AG09309 (cell line): ENCODE results near the gene ZNF180.
"Not testable (repeated sequence)": the region's sequence is repeated elsewhere in the genome, so short reads cannot be mapped to it uniquely, and the experiment has no call there.

Experiments
- DNase-seq: peaks from one replicate; pipeline ENCODE4 v3.0.0-alpha.2; 2010; ENCODE audit warnings: low read depth
- H3K4me3 ChIP-seq: 2 replicates; pipeline ENCODE4 v1.5.1; 2011; ENCODE audit warnings: mild to moderate bottlenecking, low read depth, low read length, moderate library complexity; ENCODE audit not compliant: control insufficient read depth
- TF ChIP-seq, protein P1 (sequence below): IDR thresholded peaks from 2 replicates; pipeline ENCODE4 v1.5.1; 2011; ENCODE audit warnings: mild to moderate bottlenecking, low read depth, low read length, inconsistent platforms; ENCODE audit not compliant: insufficient read depth, control insufficient read depth; ENCODE audit errors: missing control alignments

The ZNF180 gene

DNA sequence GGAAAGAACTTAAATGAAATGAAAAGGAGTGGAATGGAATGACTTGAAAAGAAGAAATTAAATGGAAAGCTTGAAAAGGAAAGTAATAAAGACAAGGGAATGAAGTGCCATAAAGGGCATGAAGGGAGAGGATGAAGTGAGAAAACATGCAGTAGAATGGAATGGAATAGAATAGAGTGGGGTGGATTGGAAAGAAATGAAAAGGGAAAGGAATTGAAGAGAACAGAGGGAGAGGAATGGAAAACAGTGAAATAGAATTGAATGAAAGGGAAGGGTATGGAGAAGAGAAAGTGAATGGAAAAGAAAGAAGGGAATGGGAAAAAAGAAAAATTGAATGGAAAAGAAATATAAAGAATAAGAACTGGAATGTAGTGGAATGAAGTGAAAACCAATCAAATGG lies 9.2 kb upstream of the ZNF180 start:
- TF ChIP-seq, protein P1, sequence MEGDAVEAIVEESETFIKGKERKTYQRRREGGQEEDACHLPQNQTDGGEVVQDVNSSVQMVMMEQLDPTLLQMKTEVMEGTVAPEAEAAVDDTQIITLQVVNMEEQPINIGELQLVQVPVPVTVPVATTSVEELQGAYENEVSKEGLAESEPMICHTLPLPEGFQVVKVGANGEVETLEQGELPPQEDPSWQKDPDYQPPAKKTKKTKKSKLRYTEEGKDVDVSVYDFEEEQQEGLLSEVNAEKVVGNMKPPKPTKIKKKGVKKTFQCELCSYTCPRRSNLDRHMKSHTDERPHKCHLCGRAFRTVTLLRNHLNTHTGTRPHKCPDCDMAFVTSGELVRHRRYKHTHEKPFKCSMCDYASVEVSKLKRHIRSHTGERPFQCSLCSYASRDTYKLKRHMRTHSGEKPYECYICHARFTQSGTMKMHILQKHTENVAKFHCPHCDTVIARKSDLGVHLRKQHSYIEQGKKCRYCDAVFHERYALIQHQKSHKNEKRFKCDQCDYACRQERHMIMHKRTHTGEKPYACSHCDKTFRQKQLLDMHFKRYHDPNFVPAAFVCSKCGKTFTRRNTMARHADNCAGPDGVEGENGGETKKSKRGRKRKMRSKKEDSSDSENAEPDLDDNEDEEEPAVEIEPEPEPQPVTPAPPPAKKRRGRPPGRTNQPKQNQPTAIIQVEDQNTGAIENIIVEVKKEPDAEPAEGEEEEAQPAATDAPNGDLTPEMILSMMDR: no peak
- no peak overlapping the region for H3K4me3 ChIP-seq
- DNase-seq: no peak

DNA sequence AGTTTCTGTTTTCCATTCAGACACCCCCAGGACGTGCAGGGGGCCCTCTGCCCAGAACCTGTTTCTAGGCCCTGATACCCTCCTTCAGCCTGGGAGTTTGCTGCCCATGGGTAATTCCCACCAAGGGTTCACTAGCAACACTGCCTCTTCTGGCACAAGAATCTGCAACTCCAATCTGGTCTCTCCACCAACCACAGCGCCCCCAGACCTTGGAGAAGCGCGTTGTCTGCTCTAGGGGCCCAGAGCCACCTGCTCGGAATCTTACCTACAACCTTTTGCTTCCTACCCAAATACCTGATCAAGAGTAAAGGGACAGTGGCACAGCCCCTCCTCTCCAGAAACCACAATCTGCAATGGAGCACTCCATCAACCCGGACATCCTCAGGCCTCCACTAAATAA lies 763 bp downstream of the ZNF180 start:
- DNase-seq: no peak
- TF ChIP-seq, protein P1: no peak
- H3K4me3 ChIP-seq: peak overlapping the region; percentile 87

DNA sequence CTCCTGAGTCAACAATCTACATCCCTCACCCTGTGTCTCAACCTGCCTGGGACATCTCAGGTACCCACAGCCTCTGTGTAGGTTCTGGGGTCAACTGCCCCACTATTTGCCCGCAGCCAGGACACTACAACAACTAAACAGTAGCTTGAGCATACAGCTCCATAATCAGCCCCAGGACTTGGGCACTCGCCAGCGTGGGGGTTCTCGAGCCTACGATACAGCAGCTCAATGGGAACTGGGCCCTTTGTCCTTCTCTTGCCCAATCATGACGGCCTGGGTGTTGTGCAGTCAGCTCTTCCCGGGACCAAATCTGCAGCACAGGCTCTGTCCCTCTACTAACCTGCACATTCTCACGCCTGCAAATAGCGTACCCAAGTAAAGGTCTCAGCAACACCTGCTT lies 1.3 kb downstream of the ZNF180 start:
- TF ChIP-seq, protein P1: no peak
- no peak for DNase-seq
- H3K4me3 ChIP-seq: peak overlapping the region; percentile 87; the same call in 1 of the 2 replicates

DNA sequence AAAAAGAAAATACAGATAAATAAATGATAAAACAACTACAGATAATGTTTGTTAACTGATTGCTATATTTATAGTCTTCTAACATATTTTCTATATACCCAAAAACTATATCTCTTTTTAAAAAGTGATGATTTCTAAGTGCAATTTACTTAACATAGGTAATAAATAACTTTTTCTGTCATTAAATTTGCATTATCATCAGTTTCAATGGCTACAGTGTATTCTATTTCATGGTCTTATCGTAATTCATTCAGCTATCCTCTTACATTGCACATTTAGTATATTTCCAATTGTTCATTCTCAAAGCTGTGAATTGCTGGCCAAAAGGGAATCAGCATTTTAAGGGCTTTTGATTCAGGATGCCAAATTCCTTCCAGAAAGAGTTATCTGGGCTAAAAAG lies 3.6 kb downstream of the ZNF180 start:
- no peak overlapping the region for H3K4me3 ChIP-seq
- TF ChIP-seq, protein P1: no peak
- no peak for DNase-seq

DNA sequence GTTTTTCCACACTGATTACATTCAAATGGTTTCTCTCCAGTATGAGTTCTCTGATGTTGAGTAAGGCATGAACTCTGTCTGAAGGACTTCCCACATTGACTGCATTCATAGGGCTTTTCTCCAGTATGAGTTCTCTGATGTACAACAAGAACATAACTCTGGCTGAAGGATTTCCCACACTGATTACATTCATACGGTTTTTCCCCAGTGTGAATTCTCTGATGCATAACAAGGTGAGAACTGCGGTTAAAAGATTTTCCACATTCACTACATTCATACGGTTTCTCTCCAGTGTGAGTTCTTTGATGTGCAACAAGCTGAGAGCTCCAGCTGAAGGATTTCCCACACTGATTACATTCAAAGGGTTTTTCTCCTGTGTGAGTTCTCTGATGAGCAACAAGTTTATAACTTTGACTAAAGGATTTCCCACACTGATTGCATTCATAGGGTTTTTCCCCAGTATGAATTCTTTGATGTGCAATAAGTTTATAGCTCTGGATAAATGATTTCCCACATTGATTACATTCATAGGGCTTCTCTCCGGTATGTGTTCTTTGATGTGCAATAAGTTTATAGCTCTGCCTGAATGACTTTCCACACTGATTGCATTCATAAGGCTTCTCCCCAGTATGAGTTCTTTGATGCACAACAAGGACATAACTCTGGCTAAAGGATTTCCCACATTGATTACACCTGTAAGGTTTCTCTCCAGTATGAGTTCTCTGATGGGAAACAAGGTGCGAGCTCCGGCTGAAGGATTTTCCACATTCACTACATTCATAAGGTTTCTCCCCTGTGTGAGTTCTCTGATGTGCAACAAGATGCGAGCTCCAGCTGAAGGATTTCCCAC lies 23.5 kb downstream of the ZNF180 start:
- DNase-seq: no peak
- TF ChIP-seq, protein P1: no peak
- no peak overlapping the region for H3K4me3 ChIP-seq

DNA sequence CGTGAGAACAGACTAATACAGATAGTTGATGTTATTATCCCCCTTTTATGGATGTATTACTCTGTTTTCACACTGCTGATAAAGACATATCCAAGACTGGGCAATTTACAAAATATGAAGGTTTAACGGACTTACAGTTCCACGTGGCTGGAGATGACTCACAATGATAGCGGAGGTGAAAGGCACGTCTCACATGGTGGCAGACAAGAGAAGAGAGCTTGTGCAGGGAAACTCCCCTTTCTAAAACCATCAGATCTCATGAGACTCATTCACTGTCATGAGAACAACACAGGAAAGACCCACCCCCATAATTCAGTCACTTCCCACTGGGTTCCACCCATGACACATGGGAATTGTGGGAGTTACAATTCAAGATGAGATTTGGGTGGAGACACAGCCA lies 31.6 kb downstream of the ZNF180 start:
- DNase-seq, H3K4me3 ChIP-seq: not testable (repeated sequence)

DNA sequence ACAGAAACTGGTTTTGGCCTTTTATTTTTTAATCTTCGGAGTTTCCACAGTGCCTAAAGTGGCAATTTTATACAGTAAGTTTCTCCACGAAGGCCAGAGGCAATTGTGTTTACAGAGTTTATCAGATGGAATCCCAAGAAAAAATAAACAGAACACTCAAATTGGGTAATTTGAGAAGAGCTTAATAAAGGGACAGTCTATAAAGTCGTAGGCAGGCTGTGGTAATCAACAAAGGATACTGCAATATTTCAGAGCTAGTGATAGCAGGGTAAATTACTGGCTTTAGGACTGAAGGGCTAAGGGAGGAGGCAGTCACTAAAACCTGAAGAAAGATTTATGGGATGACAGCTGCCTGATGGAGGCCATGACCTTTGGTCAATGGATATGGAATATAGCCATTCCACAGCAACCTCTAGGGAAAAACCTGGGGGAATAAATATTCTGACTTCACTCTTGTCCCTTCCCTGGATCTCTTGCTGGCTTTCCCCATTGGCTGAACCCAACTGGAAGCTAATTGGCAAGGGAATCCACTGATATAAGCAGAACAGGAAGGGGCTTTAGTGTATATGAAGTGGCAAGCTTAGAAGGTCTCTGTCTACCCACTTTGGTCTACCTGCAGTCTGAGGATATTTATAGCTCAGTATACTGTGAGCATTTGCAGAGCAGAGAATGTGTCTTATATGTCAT lies 37.6 kb downstream of the ZNF180 start:
- not testable (repeated sequence) for H3K4me3 ChIP-seq, DNase-seq

DNA sequence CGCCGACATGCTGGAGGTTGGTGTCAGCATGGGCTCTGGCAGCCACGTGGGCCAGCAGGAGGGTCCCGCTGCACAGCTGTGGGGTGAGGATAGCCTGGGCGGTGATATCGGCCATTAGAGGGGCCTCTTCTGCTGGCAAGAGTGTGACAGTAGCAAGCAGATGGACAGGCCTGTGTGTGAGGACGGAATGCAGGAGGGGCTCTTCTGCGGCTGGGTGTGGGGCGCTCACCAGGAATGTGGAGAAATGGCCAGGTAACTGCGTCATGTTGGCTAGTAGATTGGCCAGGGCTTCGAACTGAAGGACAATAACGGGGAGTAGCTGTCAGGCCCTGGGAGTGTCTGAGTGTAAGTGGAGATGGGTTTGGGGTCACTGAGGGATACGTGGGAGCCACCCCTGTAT lies 44.3 kb downstream of the ZNF180 start:
- DNase-seq, H3K4me3 ChIP-seq: not testable (repeated sequence)
